KMS-11 (cell line): ENCODE measurements around the gene RUNX1.

Source experiments
- H2AFZ ChIP-seq: fragments of 200-600 bp; sonication (generic); 2 replicates; pipeline ENCODE4 v1.6.1; 2016; ENCODE audit warnings: antibody characterized with exemption, mixed run types, low read depth
- H3K27ac ChIP-seq: fragments of 200-600 bp; sonication (generic); 2 replicates; pipeline ENCODE4 v1.6.1; 2016; ENCODE audit warnings: mild to moderate bottlenecking, mixed run types
- H3K27me3 ChIP-seq: fragments of 200-600 bp; sonication (generic); 2 replicates; pipeline ENCODE4 v1.6.1; 2017; ENCODE audit warnings: mild to moderate bottlenecking, low read depth, mixed run types, moderate library complexity; ENCODE audit not compliant: insufficient read depth
- H3K36me3 ChIP-seq: fragments of 200-600 bp; sonication (generic); 2 replicates; pipeline ENCODE4 v1.6.1; 2017; ENCODE audit warnings: mild to moderate bottlenecking, mixed run types; ENCODE audit not compliant: insufficient read depth
- H3K4me1 ChIP-seq: fragments of 200-600 bp; sonication (generic); 2 replicates; pipeline ENCODE4 v1.6.1; 2016; ENCODE audit warnings: mild to moderate bottlenecking, low read depth, mixed run types; ENCODE audit not compliant: poor library complexity, severe bottlenecking
- H3K4me2 ChIP-seq: fragments of 200-600 bp; sonication (generic); 2 replicates; pipeline ENCODE4 v1.7.0; 2016; ENCODE audit warnings: mild to moderate bottlenecking, mixed run types
- H3K4me3 ChIP-seq: fragments of 200-600 bp; sonication (generic); IDR thresholded peaks from 2 replicates; pipeline ENCODE4 v1.6.1; 2017; ENCODE audit warnings: low read depth, low read length, mixed read lengths; ENCODE audit not compliant: insufficient read depth
- H3K79me2 ChIP-seq: fragments of 200-600 bp; sonication (generic); 2 replicates; pipeline ENCODE4 v1.6.1; 2016; ENCODE audit warnings: low read depth, mixed run types; ENCODE audit not compliant: insufficient read depth
- H3K9ac ChIP-seq: fragments of 200-600 bp; sonication (generic); 2 replicates; pipeline ENCODE4 v1.6.1; 2016; ENCODE audit warnings: mild to moderate bottlenecking, mixed run types
- H4K20me1 ChIP-seq: fragments of 200-600 bp; sonication (generic); 2 replicates; pipeline ENCODE4 v1.6.1; 2016; ENCODE audit warnings: mild to moderate bottlenecking, mixed run types; ENCODE audit not compliant: insufficient read depth
- TF ChIP-seq, protein P1 (sequence below): fragments of 200-600 bp; sonication (generic); conservative IDR thresholded peaks from 2 replicates; pipeline ENCODE4 v1.6.1; 2017; ENCODE audit warnings: low read depth, mild to moderate bottlenecking, antibody characterized with exemption, low read length, moderate library complexity, mixed read lengths

RUNX1 gene

DNA sequence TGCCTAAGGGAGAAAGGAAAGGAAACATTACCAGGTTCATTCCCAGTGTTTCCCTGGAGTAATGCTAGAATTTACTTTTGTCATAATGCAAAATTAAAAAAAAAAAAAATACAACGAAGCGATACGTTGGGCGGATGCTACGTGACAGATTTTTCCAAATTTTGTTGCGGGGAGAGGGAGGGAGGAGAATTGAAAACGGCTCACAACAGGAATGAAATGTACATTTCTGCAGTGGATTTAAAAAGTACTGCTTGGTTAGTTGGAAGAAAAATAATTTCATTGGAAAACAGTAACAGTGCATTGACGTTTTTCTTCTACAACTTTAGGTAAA is 157.5 kb downstream of the RUNX1 start:
- Histone ChIP-seq H3K4me3 (no peak overlapping the region), H3K27me3 (peaks cover 5% of the 10 kb centered on the region; the same call in 1 of the 2 replicates), H3K27ac (no peak overlapping the region), H3K4me1 (peaks cover 6% of the 10 kb centered on the region), H3K36me3 (no peaks in the 10 kb centered on the region), H2AFZ (no peak overlapping the region), H3K4me2 (no peak overlapping the region), H4K20me1 (no peaks in the 10 kb centered on the region), H3K79me2 (no peaks in the 10 kb centered on the region), H3K9ac (no peak overlapping the region)
- TF ChIP-seq, protein P1, sequence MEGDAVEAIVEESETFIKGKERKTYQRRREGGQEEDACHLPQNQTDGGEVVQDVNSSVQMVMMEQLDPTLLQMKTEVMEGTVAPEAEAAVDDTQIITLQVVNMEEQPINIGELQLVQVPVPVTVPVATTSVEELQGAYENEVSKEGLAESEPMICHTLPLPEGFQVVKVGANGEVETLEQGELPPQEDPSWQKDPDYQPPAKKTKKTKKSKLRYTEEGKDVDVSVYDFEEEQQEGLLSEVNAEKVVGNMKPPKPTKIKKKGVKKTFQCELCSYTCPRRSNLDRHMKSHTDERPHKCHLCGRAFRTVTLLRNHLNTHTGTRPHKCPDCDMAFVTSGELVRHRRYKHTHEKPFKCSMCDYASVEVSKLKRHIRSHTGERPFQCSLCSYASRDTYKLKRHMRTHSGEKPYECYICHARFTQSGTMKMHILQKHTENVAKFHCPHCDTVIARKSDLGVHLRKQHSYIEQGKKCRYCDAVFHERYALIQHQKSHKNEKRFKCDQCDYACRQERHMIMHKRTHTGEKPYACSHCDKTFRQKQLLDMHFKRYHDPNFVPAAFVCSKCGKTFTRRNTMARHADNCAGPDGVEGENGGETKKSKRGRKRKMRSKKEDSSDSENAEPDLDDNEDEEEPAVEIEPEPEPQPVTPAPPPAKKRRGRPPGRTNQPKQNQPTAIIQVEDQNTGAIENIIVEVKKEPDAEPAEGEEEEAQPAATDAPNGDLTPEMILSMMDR: no peak

DNA sequence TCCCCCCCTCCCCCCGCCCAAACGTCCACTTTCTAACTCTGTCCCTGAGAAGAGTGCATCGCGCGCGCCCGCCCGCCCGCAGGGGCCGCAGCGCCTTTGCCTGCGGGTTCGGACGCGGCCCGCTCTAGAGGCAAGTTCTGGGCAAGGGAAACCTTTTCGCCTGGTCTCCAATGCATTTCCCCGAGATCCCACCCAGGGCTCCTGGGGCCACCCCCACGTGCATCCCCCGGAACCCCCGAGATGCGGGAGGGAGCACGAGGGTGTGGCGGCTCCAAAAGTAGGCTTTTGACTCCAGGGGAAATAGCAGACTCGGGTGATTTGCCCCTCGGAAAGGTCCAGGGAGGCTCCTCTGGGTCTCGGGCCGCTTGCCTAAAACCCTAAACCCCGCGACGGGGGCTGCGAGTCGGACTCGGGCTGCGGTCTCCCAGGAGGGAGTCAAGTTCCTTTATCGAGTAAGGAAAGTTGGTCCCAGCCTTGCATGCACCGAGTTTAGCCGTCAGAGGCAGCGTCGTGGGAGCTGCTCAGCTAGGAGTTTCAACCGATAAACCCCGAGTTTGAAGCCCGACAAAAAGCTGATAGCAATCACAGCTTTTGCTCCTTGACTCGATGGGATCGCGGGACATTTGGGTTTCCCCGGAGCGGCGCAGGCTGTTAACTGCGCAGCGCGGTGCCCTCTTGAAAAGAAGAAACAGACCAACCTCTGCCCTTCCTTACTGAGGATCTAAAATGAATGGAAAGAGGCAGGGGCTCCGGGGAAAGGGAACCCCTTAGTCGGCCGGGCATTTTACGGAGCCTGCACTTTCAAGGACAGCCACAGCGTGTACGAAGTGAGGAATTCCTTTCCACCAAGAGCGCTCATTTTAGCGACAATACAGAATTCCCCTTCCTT is 158.1 kb downstream of the RUNX1 start:
- Histone ChIP-seq H3K4me2 (peak overlapping the region; percentile 74; the same call in 1 of the 2 replicates), H3K36me3 (no peaks in the 10 kb centered on the region), H3K4me3 (no peak overlapping the region), H3K79me2 (no peaks in the 10 kb centered on the region), H3K27me3 (peaks cover 8% of the 10 kb centered on the region; the same call in 1 of the 2 replicates), H4K20me1 (no peaks in the 10 kb centered on the region), H3K9ac (no peak overlapping the region), H3K27ac (no peak overlapping the region), H2AFZ (no peak overlapping the region), H3K4me1 (peaks cover 6% of the 10 kb centered on the region)
- TF ChIP-seq, protein P1: no peak

DNA sequence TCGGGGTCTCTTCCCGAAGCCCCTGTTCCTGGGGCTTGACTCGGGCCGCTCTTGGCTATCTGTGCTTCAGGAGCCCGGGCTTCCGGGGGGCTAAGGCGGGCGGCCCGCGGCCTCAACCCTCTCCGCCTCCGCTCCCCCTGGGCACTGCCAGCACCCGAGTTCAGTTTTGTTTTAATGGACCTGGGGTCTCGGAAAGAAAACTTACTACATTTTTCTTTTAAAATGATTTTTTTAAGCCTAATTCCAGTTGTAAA is 158.7 kb downstream of the RUNX1 start:
- Histone ChIP-seq H4K20me1 (no peaks in the 10 kb centered on the region), H3K79me2 (no peaks in the 10 kb centered on the region), H2AFZ (peak overlapping the region; percentile 83), H3K4me2 (peak overlapping the region; percentile 74; the same call in 1 of the 2 replicates), H3K4me1 (peaks cover 10% of the 10 kb centered on the region), H3K27me3 (peaks cover 13% of the 10 kb centered on the region), H3K27ac (no peak overlapping the region), H3K36me3 (no peaks in the 10 kb centered on the region), H3K9ac (peak overlapping the region; percentile 98; the same call in 1 of the 2 replicates), H3K4me3 (no peak overlapping the region)
- TF ChIP-seq, protein P1: no peak

DNA sequence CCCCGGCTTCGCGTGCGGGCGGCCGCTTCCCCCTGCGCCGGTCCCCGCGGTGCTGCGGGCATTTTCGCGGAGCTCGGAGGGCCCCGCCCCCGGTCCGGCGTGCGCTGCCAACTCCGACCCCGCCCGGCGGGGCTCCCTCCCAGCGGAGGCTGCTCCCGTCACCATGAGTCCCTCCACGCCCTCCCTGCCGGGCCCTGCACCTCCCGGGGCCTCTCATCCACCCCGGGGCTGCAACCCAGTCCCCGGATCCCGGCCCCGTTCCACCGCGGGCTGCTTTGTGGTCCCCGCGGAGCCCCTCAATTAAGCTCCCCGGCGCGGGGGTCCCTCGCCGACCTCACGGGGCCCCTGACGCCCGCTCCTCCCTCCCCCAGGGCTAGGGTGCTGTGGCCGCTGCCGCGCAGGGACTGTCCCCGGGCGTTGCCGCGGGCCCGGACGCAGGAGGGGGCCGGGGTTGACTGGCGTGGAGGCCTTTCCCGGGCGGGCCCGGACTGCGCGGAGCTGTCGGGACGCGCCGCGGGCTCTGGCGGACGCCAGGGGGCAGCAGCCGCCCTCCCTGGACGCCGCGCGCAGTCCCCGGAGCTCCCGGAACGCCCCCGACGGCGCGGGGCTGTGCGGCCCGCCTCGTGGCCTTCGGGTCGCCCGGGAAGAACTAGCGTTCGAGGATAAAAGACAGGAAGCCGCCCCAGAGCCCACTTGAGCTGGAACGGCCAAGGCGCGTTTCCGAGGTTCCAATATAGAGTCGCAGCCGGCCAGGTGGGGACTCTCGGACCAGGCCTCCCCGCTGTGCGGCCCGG is 159.2 kb downstream of the RUNX1 start:
- no peaks in the 10 kb centered on the region for H3K36me3 ChIP-seq
- H3K27ac ChIP-seq: peak overlapping the region; percentile 93
- peak overlapping the region; percentile 98 for H3K9ac ChIP-seq
- peak overlapping the region; percentile 74 for H3K4me2 ChIP-seq
- H4K20me1 ChIP-seq: no peaks in the 10 kb centered on the region
- H2AFZ ChIP-seq: peak overlapping the region; percentile 83
- H3K79me2 ChIP-seq: no peaks in the 10 kb centered on the region
- TF ChIP-seq, protein P1: peak; percentile 75
- H3K27me3 ChIP-seq: peaks cover 18% of the 10 kb centered on the region
- peaks cover 15% of the 10 kb centered on the region for H3K4me1 ChIP-seq
- H3K4me3 ChIP-seq: no peak overlapping the region
